ENCODE measurements around the gene GRK5.
"Not testable (repeated sequence)": the region's sequence is repeated elsewhere in the genome, so short reads cannot be mapped to it uniquely, and the experiment has no call there.

The GRK5 gene

GRCh38 chr10:119225083-119225658 is 17.8 kb downstream of the GRK5 start:
- DNase-seq = no peak

GRCh38 chr10:119227825-119228224 is 20.5 kb downstream of the GRK5 start:
- no peak for DNase-seq

GRCh38 chr10:119231654-119232053 is 24.3 kb downstream of the GRK5 start:
- DNase-seq = no peak

- DNase-seq = not testable (repeated sequence)
These were observed 25.1 kb downstream of the GRK5 start for GRCh38 chr10:119232439-119232838.

- no peak for DNase-seq
These were observed 25.9 kb downstream of the GRK5 start for GRCh38 chr10:119233123-119233820.

- no peak for DNase-seq
These were observed 26.4 kb downstream of the GRK5 start for GRCh38 chr10:119233821-119234220.

GRCh38 chr10:119235356-119235755 is 28.0 kb downstream of the GRK5 start:
- no peak for DNase-seq

GRCh38 chr10:119237722-119238436 is 30.5 kb downstream of the GRK5 start:
- DNase-seq = no peak

- no peak for DNase-seq
These were observed 31.2 kb downstream of the GRK5 start for GRCh38 chr10:119238577-119238976.

- not testable (repeated sequence) for DNase-seq
These were observed 31.6 kb downstream of the GRK5 start for GRCh38 chr10:119239015-119239414.

GRCh38 chr10:119239630-119240029 is 32.3 kb downstream of the GRK5 start:
- DNase-seq = not testable (repeated sequence)

GRCh38 chr10:119241066-119241465 is 33.7 kb downstream of the GRK5 start:
- DNase-seq = no peak

GRCh38 chr10:119242186-119242585 is 34.8 kb downstream of the GRK5 start:
- DNase-seq = no peak

- no peak for DNase-seq
These were observed 36.1 kb downstream of the GRK5 start for GRCh38 chr10:119243488-119243887.

- DNase-seq = no peak
These were observed 36.6 kb downstream of the GRK5 start for GRCh38 chr10:119243967-119244366.

- DNase-seq = no peak
These were observed 37.9 kb downstream of the GRK5 start for GRCh38 chr10:119245272-119245671.

GRCh38 chr10:119246862-119247549 is 39.6 kb downstream of the GRK5 start:
- no peak for DNase-seq

GRCh38 chr10:119247550-119247894 is 40.2 kb downstream of the GRK5 start:
- no peak for DNase-seq

GRCh38 chr10:119248184-119248583 is 40.8 kb downstream of the GRK5 start:
- DNase-seq = no peak

- DNase-seq = no peak
These were observed 41.3 kb downstream of the GRK5 start for GRCh38 chr10:119248681-119249080.

- DNase-seq = no peak
These were observed 43.4 kb downstream of the GRK5 start for GRCh38 chr10:119250641-119251314.

- no peak for DNase-seq
These were observed 43.9 kb downstream of the GRK5 start for GRCh38 chr10:119251315-119251708.

- no peak for DNase-seq
These were observed 44.7 kb downstream of the GRK5 start for GRCh38 chr10:119252051-119252465.
